A172 (cell line): ENCODE data around the gene NUPR1. TPM values are rescaled to one million over a fixed set of nuclear protein-coding genes. Genes with fewer than 3 reads are reported as not detected.
"Not testable (repeated sequence)": the region's sequence is repeated elsewhere in the genome, so short reads cannot be mapped to it uniquely, and the experiment has no call there.

ENCODE experiments used
- DNase-seq: peaks from one replicate; pipeline ENCODE4 v3.0.0-alpha.2; 2015; ENCODE audit warnings: low spot score
- total RNA-seq: library from RNA; depleted of rRNA; stranded (reverse); fragments of >200 nt; shearing (Covaris generic); gene quantifications from 2 replicates; pipeline ENCODE4 v1.2.3, GENCODE V29; 2014

NUPR1 gene
- total RNA-seq, 1 experiment from 2014 or later, result 72.5 TPM

- DNase-seq, result no peak
Observed at GRCh38 chr16:28554634-28555423, 16.1 kb upstream of the NUPR1 start.

- peak; percentile 87 for DNase-seq
Observed at GRCh38 chr16:28553776-28554633, 15.2 kb upstream of the NUPR1 start, which contains the start of gene SGF29. Gene SGF29, plus strand, starts transcription at chr16:28553920. Its CDS starts 27,150 bp downstream, at chr16:28581070.

GRCh38 chr16:28549301-28549899, 10.6 kb upstream of the NUPR1 start:
- peak; percentile 42 for DNase-seq

GRCh38 chr16:28548306-28548802, 9.6 kb upstream of the NUPR1 start:
- DNase-seq, result no peak

GRCh38 chr16:28546626-28547025, 7.9 kb upstream of the NUPR1 start:
- no peak for DNase-seq

GRCh38 chr16:28545964-28546363, 7.2 kb upstream of the NUPR1 start:
- DNase-seq, result not testable (repeated sequence)

GRCh38 chr16:28544998-28545397, 6.2 kb upstream of the NUPR1 start:
- DNase-seq, result no peak

- no peak for DNase-seq
Observed at GRCh38 chr16:28543072-28543471, 4.3 kb upstream of the NUPR1 start.

- DNase-seq, result no peak
Observed at GRCh38 chr16:28542646-28543045, 3.9 kb upstream of the NUPR1 start.

- no peak for DNase-seq
Observed at GRCh38 chr16:28540346-28540745, 1.6 kb upstream of the NUPR1 start.

- no peak for DNase-seq
Observed at GRCh38 chr16:28537964-28538732, 626 bp downstream of the NUPR1 start.

- DNase-seq, result no peak
Observed at GRCh38 chr16:28537076-28537475, 1.7 kb downstream of the NUPR1 start.

- DNase-seq, result no peak
Observed at GRCh38 chr16:28534542-28535373, 4.0 kb downstream of the NUPR1 start.

- DNase-seq, result no peak
Observed at GRCh38 chr16:28532940-28533647, 5.7 kb downstream of the NUPR1 start.

GRCh38 chr16:28531777-28532744, 6.7 kb downstream of the NUPR1 start:
- peak; percentile 55 for DNase-seq

- DNase-seq, result no peak
Observed at GRCh38 chr16:28529124-28529523, 9.7 kb downstream of the NUPR1 start.

GRCh38 chr16:28528463-28528867, 10.3 kb downstream of the NUPR1 start:
- DNase-seq, result no peak

GRCh38 chr16:28527985-28528384, 10.8 kb downstream of the NUPR1 start:
- no peak for DNase-seq
